NCI-H82 treated with DMSO at 0.1 percent for 48 hours (cell line): ENCODE data around the gene PHYKPL.

Source experiments
- DNase-seq: peaks from one replicate; lab custom pipeline; 2025; ENCODE audit not compliant: unreplicated experiment; lab: John Stamatoyannopoulos, UW

The PHYKPL gene

DNA sequence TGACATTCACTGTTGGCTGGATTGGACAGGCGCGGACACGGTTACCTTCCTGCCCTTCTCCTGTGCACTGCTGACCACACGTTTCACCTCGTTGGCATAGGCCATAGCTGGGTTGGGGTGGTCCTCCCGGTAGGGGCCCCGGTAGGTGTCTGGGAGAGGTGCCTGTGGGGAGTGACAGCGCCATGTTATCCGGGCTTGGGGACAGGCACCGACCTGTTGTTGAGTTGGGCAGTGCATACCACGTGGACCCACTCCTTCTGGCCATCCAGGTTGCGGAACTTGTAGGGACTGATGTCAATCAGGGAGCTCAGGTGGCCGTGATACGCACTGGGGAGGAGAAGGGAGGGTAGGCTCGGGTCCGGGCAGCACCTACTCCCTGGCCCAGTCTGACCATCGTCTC is 8.2 kb downstream of the PHYKPL start:
- DNase-seq: no peak

GRCh38 chr5:178223828-178224335 is 8.7 kb downstream of the PHYKPL start:
- DNase-seq: no peak

GRCh38 chr5:178223196-178223773 is 9.3 kb downstream of the PHYKPL start:
- no peak for DNase-seq

GRCh38 chr5:178222292-178222691 is 10.3 kb downstream of the PHYKPL start:
- no peak for DNase-seq

DNA sequence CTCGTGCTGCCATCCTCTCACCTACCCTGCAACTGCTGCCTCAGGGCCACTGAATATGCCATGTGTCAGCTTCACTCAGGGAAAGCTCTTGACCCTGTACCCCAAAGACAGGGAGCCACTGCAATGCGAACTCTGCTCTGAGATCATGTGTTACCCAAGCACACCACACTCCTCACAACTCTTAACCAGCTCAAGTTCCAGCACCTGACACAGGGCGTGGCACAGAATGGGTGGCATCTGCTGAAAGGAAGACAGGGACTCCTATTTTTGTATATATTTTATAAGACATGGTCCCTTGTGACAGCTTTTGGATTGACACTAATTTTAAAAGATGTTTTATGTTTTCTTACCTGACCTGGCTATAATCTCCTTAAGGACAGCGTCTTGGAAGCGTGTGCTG is 10.7 kb downstream of the PHYKPL start:
- no peak for DNase-seq

DNA sequence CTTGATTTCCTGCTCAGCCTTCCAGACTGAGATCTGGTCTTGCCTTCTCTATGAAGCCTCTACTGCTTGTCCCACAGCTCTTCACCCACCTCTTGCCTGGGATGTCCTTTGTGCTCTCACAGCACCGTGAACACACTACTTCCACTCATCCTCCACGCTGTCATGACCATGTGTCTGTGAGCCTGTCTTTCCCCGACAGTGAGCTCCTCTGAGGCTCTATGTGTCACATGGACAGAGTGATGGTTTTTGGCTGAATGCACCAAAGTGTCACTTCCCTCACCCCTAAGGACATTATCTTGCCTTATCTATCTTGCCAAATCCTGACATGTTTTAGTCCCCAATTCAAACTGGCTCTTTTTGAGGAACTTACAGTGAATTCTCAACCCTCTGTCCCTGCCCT is 11.3 kb downstream of the PHYKPL start:
- no peak for DNase-seq

- no peak for DNase-seq
Observed at GRCh38 chr5:178218827-178219226, 13.8 kb downstream of the PHYKPL start.

DNA sequence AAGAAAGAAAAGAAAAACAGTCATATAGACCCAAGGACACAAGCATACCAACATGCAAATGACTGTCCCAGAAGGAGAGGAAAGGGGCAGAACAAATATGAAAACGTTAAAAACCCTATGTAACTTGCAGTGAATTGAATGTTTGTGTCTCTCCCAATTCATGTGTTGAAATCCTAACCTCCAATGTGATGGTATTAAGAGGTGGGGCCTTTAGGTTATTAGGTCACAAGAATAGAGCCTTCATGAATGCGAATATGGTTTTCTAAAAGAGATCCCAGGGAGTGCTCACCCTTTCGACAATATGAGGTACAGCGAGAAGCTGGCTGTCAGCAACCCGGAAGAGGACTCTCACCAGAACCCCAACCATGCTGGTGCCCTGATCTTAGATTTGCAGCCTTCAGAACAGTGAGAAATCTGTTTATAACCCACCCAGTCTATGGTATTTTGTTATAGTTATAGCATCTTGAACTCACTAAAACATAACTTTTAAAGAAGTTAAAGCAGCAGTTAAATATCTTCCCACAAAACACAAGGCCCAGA is 14.3 kb downstream of the PHYKPL start:
- DNase-seq: no peak

GRCh38 chr5:178216779-178217178 is 15.8 kb downstream of the PHYKPL start:
- no peak for DNase-seq

- no peak for DNase-seq
Observed at GRCh38 chr5:178216088-178216534, 16.5 kb downstream of the PHYKPL start.

GRCh38 chr5:178215280-178216002 is 17.2 kb downstream of the PHYKPL start:
- DNase-seq: no peak

- no peak for DNase-seq
Observed at GRCh38 chr5:178214160-178214803, 18.3 kb downstream of the PHYKPL start.

DNA sequence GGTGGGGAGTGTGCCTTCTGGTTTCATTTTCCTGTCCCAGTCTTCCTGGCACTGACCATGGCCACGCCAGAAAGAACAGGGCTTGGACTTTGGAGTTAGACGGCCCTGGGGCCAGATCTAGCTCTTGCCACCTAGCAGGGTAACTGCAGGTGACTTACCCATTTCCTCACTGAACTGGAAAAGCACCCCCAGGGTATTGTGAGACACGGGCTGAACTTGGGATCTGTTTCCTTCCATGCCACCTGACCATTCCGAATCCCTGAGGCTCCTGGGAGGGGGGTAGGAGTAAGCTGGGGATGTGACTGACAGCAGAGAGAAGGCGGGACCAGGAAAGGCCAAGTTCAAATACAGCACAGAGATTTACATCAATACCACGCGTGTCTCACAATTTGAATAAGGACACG is 18.9 kb downstream of the PHYKPL start:
- DNase-seq: no peak

- no peak for DNase-seq
Observed at GRCh38 chr5:178213003-178213461, 19.6 kb downstream of the PHYKPL start.

DNA sequence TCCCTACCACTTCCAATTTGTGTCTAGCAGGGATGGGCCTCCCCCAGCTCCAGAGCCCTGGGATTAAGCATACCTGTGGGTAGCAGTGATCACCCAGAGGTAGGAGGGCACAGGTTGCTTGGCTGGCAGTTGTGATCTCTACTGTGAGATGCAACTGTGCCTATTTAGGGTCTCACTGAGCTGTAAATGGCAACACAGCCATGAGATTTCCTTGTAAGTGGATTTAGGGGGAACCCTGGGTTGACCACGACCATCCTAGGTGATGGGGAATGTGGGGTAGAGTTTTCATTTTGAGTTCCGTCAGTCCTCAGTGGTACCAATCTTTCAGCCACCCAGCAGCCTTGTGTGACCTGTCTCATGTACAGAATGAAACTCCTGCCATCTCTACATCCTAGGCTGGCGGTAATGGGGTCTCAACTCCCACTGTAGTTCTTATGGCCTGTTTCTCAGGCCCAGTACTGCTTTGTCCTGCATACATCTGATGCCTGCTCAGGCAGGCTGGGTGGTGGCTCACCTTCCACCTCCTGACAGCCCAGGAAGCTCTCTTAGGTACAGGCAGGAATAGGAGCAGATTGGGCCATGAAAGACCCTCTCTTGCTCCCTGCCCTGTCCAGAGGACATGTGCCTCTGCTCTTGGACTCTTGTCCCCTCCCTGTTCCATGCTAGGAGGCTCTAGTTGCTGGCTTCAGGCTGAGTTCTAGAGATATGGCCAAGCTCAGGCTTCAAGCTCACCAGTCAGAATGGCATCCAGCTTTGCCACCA is 20.2 kb downstream of the PHYKPL start:
- DNase-seq: no peak

GRCh38 chr5:178211095-178212048 is 21.2 kb downstream of the PHYKPL start:
- DNase-seq: no peak

DNA sequence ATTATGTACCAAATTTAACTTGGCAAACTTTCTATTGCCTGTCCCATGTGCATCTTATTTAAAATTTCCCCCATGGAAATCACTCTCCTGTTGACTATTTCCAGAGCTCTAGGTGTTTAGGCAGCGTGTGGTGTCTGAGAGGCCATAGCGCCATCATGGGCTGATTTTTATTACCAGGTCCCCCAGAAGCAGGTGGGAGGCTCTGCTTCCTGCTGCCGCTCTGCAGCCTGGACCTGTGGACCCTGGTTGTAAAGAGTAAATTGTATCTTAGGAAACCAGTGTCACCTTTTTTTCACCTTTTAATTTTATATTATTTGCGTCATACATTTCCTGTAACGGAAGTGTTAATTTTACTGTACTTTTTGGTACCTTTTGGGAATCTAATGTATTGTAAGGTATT is 21.9 kb downstream of the PHYKPL start:
- no peak for DNase-seq

- DNase-seq: no peak
Observed at GRCh38 chr5:178210073-178210535, 22.5 kb downstream of the PHYKPL start.

GRCh38 chr5:178209334-178210072 is 23.1 kb downstream of the PHYKPL start:
- no peak for DNase-seq
